NOMO-1 treated with DMSO at 0.1 percent for 48 hours (cell line): ENCODE results near the gene FAM120C.

Experiments used
- DNase-seq: peaks from one replicate; lab custom pipeline; 2025; ENCODE audit not compliant: unreplicated experiment; lab: John Stamatoyannopoulos, UW

Gene FAM120C

GRCh38 chrX:54042609-54043021, 140.4 kb downstream of the FAM120C start:
- peak; percentile 33 for DNase-seq

- DNase-seq, result no peak
Measured at GRCh38 chrX:54030329-54030728, 152.7 kb downstream of the FAM120C start.

GRCh38 chrX:54029529-54030143, 153.4 kb downstream of the FAM120C start:
- no peak for DNase-seq

- no peak for DNase-seq
Measured at GRCh38 chrX:54024350-54024749, 158.7 kb downstream of the FAM120C start.
